GM23338 (cell line): ENCODE results near the gene TSPAN13. TPM values are rescaled to one million over a fixed set of nuclear protein-coding genes. Genes with fewer than 3 reads are reported as not detected.

Experiments
- ATAC-seq: fragments of 200-7000 bp; cut with Tn5 transposase; 3 replicates; pipeline ENCODE4 v1.9.1; 2020
- DNase-seq: peaks from one replicate; pipeline ENCODE4 v3.0.0-alpha.2; 2015; ENCODE audit warnings: low spot score
- H2AFZ ChIP-seq: fragments of 200-600 bp; sonication (generic); 2 replicates; pipeline ENCODE4 v1.8.0; 2016; ENCODE audit warnings: antibody characterized with exemption, mild to moderate bottlenecking, moderate library complexity
- H3F3A ChIP-seq: fragments of 200-600 bp; sonication (generic); replicated peaks from 2 replicates; pipeline ENCODE4 v1.8.0; 2017; ENCODE audit warnings: antibody characterized with exemption, mixed run types, low read depth
- H3K27ac ChIP-seq: fragments of 200-600 bp; sonication (generic); 2 replicates; pipeline ENCODE4 v1.6.1; 2016; ENCODE audit warnings: low read depth
- H3K27me3 ChIP-seq: fragments of 200-600 bp; sonication (generic); 2 replicates; pipeline ENCODE4 v1.8.0; 2016; ENCODE audit warnings: mild to moderate bottlenecking, mixed run types, moderate library complexity; ENCODE audit not compliant: insufficient read depth
- H3K36me3 ChIP-seq: fragments of 200-600 bp; sonication (generic); 2 replicates; pipeline ENCODE4 v1.8.0; 2016; ENCODE audit warnings: mild to moderate bottlenecking; ENCODE audit not compliant: insufficient read depth
- H3K4me1 ChIP-seq: fragments of 200-600 bp; sonication (generic); 2 replicates; pipeline ENCODE4 v1.8.0; 2016; ENCODE audit warnings: mild to moderate bottlenecking, moderate library complexity; ENCODE audit not compliant: insufficient read depth
- H3K4me2 ChIP-seq: fragments of 200-600 bp; sonication (generic); 2 replicates; pipeline ENCODE4 v1.7.1; 2017; ENCODE audit warnings: mixed run types
- H3K4me3 ChIP-seq: fragments of 200-600 bp; sonication (generic); 2 replicates; pipeline ENCODE4 v1.6.1; 2016; ENCODE audit warnings: mixed run types
- H3K79me2 ChIP-seq: fragments of 200-600 bp; sonication (generic); replicated peaks from 2 replicates; pipeline ENCODE4 v1.8.0; 2017; ENCODE audit warnings: mild to moderate bottlenecking; ENCODE audit not compliant: insufficient read depth
- H3K9me2 ChIP-seq: fragments of 200-600 bp; sonication (generic); 2 replicates; pipeline ENCODE4 v1.8.0; 2017; ENCODE audit not compliant: insufficient read depth
- H4K20me1 ChIP-seq: fragments of 200-600 bp; sonication (generic); replicated peaks from 2 replicates; pipeline ENCODE4 v1.8.0; 2017; ENCODE audit warnings: mild to moderate bottlenecking; ENCODE audit not compliant: insufficient read depth
- H3K27ac Mint-ChIP-seq: 2 replicates; pipeline ENCODE4 v1.8.0; 2020; ENCODE audit warnings: inconsistent platforms, mild to moderate bottlenecking, moderate library complexity, mixed read lengths
- H3K27me3 Mint-ChIP-seq: 3 replicates; pipeline ENCODE4 v1.8.0; 2022; ENCODE audit warnings: low read depth, mild to moderate bottlenecking, moderate library complexity, mixed read lengths, inconsistent platforms; ENCODE audit not compliant: insufficient read depth, poor library complexity
- H3K36me3 Mint-ChIP-seq: 3 replicates; pipeline ENCODE4 v1.8.0; 2021; ENCODE audit warnings: low read depth, mild to moderate bottlenecking, inconsistent platforms, moderate library complexity, mixed read lengths
- H3K4me1 Mint-ChIP-seq: 3 replicates; pipeline ENCODE4 v1.8.0; 2020; ENCODE audit warnings: mild to moderate bottlenecking, inconsistent platforms, mixed read lengths
- H3K4me3 Mint-ChIP-seq: 3 replicates; pipeline ENCODE4 v1.8.0; 2021; ENCODE audit warnings: moderate library complexity, mild to moderate bottlenecking, inconsistent platforms, mixed read lengths
- H3K9me3 Mint-ChIP-seq: 3 replicates; pipeline ENCODE4 v1.8.0; 2020; ENCODE audit warnings: moderate library complexity, mild to moderate bottlenecking, inconsistent platforms, mixed read lengths
- CREB1 ChIP-seq: fragments of 250-450 bp; sonication (Bioruptor Pico); IDR thresholded peaks from 2 replicates; pipeline ENCODE4 v1.5.0; 2020; ENCODE audit warnings: low read depth, mild to moderate bottlenecking, moderate library complexity
- EZH2 ChIP-seq: fragments of 200-600 bp; sonication (generic); IDR thresholded peaks from one replicate; pipeline ENCODE4 v1.8.0; 2017; ENCODE audit warnings: antibody characterized with exemption, mild to moderate bottlenecking, low read depth; ENCODE audit not compliant: unreplicated experiment
- EZH2phosphoT487 ChIP-seq: fragments of 200-600 bp; sonication (generic); IDR thresholded peaks from one replicate; pipeline ENCODE4 v1.8.1; 2018; ENCODE audit warnings: antibody characterized with exemption; ENCODE audit not compliant: unreplicated experiment
- JUNB ChIP-seq: IDR thresholded peaks from one replicate; pipeline ENCODE4 v1.6.1; 2016; ENCODE audit warnings: antibody characterized with exemption; ENCODE audit not compliant: unreplicated experiment
- NANOG ChIP-seq: IDR thresholded peaks from 2 replicates; pipeline ENCODE4 v1.6.1; 2016; ENCODE audit warnings: antibody characterized with exemption, borderline replicate concordance
- STAT1 ChIP-seq: IDR thresholded peaks from one replicate; pipeline ENCODE4 v1.6.1; 2016; ENCODE audit warnings: antibody characterized with exemption; ENCODE audit not compliant: unreplicated experiment
- ZNF114 ChIP-seq: fragments of 250-450 bp; sonication (Bioruptor Pico); IDR thresholded peaks from 2 replicates; pipeline ENCODE4 v1.5.0; 2020; ENCODE audit warnings: mild to moderate bottlenecking, moderate library complexity
- ZNF331 ChIP-seq: fragments of 250-450 bp; sonication (Bioruptor Pico); IDR thresholded peaks from 2 replicates; pipeline ENCODE4 v1.5.0; 2020; ENCODE audit warnings: low read depth, mild to moderate bottlenecking, moderate library complexity
- polyA plus RNA-seq: library from polyadenylated mRNA; unstranded; fragments of >200 nt; fragmentation: Nextera tagmentation; extraction: Ambion mirVana; gene quantifications from 2 replicates; pipeline ENCODE4 v1.2.1, GENCODE V29; 2016
- total RNA-seq: library from RNA; depleted of rRNA; stranded (reverse); fragments of >200 nt; shearing (Covaris generic); gene quantifications from 2 replicates; pipeline ENCODE4 v1.2.3, GENCODE V29; 2014
- TF ChIP-seq, protein P1 (sequence below): IDR thresholded peaks from one replicate; pipeline ENCODE4 v1.6.1; 2018; ENCODE audit warnings: antibody characterized with exemption; ENCODE audit not compliant: unreplicated experiment
- TF ChIP-seq, protein P2 (sequence below): IDR thresholded peaks from 2 replicates; pipeline ENCODE4 v1.6.1; 2016; ENCODE audit warnings: antibody characterized with exemption
- TF ChIP-seq, protein P3 (sequence below): fragments of 250-450 bp; sonication (Bioruptor Pico); IDR thresholded peaks from 2 replicates; pipeline ENCODE4 v1.5.0; 2020; ENCODE audit warnings: mild to moderate bottlenecking, moderate library complexity
- TF ChIP-seq, protein P4 (sequence below), 2 experiments: fragments of 200-600 bp in 1 of 2; sonication (generic) in 1 of 2; conservative IDR thresholded peaks; 2 replicates each; pipeline versions ENCODE4 v1.5.1 to v1.6.1; 2016 to 2017; ENCODE audit warnings: antibody characterized with exemption in 2 of 2, low read depth in 2 of 2, mild to moderate bottlenecking in 2 of 2, moderate library complexity in 1 of 2

TSPAN13 gene
- total and polyA plus RNA-seq, 2 experiments from 2014 or later = 27.6 to 40.9 TPM

DNA sequence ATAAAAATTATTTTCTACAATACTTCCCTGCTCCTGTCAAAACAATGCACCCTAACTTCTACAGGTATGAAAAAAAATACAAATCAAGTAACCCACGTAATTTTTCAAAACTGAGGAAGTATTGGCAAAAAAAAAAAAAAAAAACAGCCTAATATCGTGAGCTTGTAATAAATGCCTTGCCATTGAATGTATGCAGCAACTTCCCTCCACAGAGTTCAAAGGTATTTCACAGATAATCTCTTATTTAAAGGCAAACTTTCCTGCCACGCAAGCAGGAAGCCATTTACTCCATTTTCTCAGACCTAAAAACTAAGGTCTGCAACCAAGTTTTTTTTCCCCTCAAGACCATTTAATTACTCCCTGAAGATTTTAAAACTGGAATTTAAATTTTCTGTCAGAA lies 51.9 kb downstream of the TSPAN13 start:
- Histone ChIP-seq H3K27ac (no peak overlapping the region), H3K36me3 (no peaks in the 10 kb centered on the region), H3K4me3 (no peak overlapping the region), H4K20me1 (no peaks in the 10 kb centered on the region), H2AFZ (no peak overlapping the region), H3K4me2 (no peak overlapping the region), H3K4me1 (peaks cover 6% of the 10 kb centered on the region; the same call in 1 of the 2 replicates), H3K9me2 (no peaks in the 10 kb centered on the region), H3K79me2 (no peaks in the 10 kb centered on the region), H3F3A (no peaks in the 10 kb centered on the region), H3K27me3 (no peaks in the 10 kb centered on the region)
- Mint-ChIP-seq H3K9me3 (no peaks in the 10 kb centered on the region), H3K4me3 (no peak overlapping the region), H3K27me3 (peaks cover 5% of the 10 kb centered on the region), H3K27ac (no peak overlapping the region), H3K36me3 (no peaks in the 10 kb centered on the region), H3K4me1 (peaks cover 5% of the 10 kb centered on the region; the same call in 2 of the 3 replicates)
- DNase-seq (no peak), ATAC-seq (no peak)
- TF ChIP-seq EZH2 (no peak), ZNF114 (CRISPR knock-in tag) (no peak), ZNF331 (CRISPR knock-in tag) (no peak), EZH2phosphoT487 (no peak), CREB1 (CRISPR knock-in tag) (no peak), JUNB (no peak), NANOG (no peak), STAT1 (no peak)
- TF ChIP-seq, protein P1, sequence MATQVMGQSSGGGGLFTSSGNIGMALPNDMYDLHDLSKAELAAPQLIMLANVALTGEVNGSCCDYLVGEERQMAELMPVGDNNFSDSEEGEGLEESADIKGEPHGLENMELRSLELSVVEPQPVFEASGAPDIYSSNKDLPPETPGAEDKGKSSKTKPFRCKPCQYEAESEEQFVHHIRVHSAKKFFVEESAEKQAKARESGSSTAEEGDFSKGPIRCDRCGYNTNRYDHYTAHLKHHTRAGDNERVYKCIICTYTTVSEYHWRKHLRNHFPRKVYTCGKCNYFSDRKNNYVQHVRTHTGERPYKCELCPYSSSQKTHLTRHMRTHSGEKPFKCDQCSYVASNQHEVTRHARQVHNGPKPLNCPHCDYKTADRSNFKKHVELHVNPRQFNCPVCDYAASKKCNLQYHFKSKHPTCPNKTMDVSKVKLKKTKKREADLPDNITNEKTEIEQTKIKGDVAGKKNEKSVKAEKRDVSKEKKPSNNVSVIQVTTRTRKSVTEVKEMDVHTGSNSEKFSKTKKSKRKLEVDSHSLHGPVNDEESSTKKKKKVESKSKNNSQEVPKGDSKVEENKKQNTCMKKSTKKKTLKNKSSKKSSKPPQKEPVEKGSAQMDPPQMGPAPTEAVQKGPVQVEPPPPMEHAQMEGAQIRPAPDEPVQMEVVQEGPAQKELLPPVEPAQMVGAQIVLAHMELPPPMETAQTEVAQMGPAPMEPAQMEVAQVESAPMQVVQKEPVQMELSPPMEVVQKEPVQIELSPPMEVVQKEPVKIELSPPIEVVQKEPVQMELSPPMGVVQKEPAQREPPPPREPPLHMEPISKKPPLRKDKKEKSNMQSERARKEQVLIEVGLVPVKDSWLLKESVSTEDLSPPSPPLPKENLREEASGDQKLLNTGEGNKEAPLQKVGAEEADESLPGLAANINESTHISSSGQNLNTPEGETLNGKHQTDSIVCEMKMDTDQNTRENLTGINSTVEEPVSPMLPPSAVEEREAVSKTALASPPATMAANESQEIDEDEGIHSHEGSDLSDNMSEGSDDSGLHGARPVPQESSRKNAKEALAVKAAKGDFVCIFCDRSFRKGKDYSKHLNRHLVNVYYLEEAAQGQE = no peak
- TF ChIP-seq, protein P2, sequence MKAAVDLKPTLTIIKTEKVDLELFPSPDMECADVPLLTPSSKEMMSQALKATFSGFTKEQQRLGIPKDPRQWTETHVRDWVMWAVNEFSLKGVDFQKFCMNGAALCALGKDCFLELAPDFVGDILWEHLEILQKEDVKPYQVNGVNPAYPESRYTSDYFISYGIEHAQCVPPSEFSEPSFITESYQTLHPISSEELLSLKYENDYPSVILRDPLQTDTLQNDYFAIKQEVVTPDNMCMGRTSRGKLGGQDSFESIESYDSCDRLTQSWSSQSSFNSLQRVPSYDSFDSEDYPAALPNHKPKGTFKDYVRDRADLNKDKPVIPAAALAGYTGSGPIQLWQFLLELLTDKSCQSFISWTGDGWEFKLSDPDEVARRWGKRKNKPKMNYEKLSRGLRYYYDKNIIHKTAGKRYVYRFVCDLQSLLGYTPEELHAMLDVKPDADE = no peak
- TF ChIP-seq, protein P3, sequence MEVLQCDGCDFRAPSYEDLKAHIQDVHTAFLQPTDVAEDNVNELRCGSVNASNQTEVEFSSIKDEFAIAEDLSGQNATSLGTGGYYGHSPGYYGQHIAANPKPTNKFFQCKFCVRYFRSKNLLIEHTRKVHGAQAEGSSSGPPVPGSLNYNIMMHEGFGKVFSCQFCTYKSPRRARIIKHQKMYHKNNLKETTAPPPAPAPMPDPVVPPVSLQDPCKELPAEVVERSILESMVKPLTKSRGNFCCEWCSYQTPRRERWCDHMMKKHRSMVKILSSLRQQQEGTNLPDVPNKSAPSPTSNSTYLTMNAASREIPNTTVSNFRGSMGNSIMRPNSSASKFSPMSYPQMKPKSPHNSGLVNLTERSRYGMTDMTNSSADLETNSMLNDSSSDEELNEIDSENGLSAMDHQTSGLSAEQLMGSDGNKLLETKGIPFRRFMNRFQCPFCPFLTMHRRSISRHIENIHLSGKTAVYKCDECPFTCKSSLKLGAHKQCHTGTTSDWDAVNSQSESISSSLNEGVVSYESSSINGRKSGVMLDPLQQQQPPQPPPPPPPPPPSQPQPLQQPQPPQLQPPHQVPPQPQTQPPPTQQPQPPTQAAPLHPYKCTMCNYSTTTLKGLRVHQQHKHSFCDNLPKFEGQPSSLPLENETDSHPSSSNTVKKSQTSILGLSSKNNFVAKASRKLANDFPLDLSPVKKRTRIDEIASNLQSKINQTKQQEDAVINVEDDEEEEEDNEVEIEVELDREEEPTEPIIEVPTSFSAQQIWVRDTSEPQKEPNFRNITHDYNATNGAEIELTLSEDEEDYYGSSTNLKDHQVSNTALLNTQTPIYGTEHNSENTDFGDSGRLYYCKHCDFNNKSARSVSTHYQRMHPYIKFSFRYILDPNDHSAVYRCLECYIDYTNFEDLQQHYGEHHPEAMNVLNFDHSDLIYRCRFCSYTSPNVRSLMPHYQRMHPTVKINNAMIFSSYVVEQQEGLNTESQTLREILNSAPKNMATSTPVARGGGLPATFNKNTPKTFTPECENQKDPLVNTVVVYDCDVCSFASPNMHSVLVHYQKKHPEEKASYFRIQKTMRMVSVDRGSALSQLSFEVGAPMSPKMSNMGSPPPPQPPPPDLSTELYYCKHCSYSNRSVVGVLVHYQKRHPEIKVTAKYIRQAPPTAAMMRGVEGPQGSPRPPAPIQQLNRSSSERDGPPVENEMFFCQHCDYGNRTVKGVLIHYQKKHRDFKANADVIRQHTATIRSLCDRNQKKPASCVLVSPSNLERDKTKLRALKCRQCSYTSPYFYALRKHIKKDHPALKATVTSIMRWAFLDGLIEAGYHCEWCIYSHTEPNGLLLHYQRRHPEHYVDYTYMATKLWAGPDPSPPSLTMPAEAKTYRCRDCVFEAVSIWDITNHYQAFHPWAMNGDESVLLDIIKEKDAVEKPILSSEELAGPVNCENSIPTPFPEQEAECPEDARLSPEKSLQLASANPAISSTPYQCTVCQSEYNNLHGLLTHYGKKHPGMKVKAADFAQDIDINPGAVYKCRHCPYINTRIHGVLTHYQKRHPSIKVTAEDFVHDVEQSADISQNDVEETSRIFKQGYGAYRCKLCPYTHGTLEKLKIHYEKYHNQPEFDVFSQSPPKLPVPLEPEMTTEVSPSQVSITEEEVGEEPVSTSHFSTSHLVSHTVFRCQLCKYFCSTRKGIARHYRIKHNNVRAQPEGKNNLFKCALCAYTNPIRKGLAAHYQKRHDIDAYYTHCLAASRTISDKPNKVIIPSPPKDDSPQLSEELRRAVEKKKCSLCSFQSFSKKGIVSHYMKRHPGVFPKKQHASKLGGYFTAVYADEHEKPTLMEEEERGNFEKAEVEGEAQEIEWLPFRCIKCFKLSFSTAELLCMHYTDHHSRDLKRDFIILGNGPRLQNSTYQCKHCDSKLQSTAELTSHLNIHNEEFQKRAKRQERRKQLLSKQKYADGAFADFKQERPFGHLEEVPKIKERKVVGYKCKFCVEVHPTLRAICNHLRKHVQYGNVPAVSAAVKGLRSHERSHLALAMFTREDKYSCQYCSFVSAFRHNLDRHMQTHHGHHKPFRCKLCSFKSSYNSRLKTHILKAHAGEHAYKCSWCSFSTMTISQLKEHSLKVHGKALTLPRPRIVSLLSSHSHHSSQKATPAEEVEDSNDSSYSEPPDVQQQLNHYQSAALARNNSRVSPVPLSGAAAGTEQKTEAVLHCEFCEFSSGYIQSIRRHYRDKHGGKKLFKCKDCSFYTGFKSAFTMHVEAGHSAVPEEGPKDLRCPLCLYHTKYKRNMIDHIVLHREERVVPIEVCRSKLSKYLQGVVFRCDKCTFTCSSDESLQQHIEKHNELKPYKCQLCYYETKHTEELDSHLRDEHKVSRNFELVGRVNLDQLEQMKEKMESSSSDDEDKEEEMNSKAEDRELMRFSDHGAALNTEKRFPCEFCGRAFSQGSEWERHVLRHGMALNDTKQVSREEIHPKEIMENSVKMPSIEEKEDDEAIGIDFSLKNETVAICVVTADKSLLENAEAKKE (CRISPR knock-in tag) = no peak
- TF ChIP-seq, protein P4, sequence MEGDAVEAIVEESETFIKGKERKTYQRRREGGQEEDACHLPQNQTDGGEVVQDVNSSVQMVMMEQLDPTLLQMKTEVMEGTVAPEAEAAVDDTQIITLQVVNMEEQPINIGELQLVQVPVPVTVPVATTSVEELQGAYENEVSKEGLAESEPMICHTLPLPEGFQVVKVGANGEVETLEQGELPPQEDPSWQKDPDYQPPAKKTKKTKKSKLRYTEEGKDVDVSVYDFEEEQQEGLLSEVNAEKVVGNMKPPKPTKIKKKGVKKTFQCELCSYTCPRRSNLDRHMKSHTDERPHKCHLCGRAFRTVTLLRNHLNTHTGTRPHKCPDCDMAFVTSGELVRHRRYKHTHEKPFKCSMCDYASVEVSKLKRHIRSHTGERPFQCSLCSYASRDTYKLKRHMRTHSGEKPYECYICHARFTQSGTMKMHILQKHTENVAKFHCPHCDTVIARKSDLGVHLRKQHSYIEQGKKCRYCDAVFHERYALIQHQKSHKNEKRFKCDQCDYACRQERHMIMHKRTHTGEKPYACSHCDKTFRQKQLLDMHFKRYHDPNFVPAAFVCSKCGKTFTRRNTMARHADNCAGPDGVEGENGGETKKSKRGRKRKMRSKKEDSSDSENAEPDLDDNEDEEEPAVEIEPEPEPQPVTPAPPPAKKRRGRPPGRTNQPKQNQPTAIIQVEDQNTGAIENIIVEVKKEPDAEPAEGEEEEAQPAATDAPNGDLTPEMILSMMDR (conservative IDR thresholded peaks at IDR 0.05; ENCODE audit: low read depth in 2 of 2) = no peak
